Activated T-cell treated with anti-CD3 and anti-CD28 coated beads for 48 hours (primary cell): ENCODE data around the gene LOC101059915.
"Not testable (repeated sequence)": the region's sequence is repeated elsewhere in the genome, so short reads cannot be mapped to it uniquely, and the experiment has no call there.

Experiments used
- DNase-seq: peaks from one replicate; pipeline ENCODE4 v3.0.0-alpha.2; 2020; ENCODE audit warnings: low read depth

LOC101059915 gene

DNA sequence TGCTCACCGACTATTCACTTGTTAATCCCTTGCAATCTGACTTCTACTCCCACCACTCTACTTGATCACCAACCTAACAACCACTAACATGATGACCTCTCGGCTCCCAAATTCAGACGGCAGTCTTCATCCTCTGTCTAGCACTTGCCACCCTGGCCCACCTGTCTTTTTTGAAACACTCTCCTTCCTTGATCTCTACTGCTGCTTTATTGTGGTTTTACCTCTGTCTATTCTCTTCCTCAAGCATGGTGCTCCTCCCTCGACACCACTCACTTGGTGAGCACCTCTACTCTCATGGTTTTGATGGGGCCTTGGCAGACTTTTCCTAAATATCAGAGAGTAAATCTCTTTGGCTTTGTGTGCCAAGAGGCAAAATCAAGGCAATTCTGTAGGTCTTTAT lies 27.3 kb upstream of the LOC101059915 start:
- no peak for DNase-seq

DNA sequence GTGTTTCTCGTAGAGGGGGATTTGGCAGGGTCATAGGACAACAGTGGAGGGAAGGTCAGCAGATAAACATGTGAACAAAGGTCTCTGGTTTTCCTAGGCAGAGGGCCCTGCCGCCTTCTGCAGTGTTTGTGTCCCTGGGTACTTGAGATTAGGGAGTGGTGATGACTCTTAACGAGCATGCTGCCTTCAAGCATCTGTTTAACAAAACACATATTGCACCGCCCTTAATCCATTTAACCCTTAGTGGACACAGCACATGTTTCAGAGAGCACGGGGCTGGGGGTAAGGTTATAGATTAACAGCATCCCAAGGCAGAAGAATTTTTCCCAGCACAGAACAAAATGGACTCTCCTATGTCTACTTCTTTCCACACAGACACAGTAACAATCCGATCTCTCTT lies 22.9 kb upstream of the LOC101059915 start:
- DNase-seq, result not testable (repeated sequence)

DNA sequence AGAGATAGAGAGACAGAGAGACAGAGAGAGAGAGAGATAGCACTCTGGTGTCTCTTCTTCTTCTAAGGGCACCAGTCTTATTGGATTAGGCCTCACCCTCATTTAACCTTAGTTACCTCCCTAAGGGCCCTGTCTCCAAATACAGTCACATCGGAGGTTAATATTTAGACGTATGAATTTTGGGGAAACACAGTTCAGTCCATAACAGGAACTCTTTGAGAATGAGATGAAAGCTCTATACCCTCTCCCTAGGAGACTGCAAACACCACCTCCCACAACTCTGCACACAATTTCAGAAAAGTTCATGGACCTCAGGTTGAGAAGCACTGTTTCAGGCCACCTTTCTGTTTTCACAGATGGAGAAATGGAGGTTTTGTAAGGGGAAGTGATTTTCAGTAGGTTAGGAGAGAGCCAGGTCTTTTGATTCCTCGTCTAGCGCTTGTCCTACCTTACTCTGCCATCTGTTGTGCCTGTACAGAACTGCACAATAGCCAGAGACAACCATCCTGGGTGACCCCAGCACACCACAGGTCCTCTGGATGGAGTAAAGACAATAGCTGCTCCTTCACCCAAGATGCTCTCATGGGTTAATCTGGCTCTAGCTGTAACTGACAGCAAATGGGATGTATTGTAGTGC lies 16.9 kb upstream of the LOC101059915 start:
- no peak for DNase-seq

DNA sequence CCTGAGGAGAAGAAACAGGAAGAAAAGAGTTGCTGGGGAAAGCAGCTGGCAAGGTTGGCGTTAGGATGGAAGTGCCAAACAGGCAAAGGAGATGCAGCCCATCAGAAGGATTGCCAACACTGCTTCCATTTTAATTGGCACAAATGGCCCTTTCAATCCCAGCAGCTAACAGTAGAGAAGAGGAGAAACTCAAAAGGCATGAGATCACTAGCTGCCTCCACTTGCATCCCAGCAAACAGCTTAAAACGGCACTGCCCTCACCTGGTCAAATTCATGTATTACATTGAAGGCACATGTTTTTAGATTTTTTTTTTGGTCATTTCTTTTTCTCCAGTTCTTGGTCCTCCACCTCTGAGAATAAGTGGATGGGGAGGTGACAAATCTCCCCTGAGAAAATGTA lies 14.9 kb upstream of the LOC101059915 start:
- no peak for DNase-seq

DNA sequence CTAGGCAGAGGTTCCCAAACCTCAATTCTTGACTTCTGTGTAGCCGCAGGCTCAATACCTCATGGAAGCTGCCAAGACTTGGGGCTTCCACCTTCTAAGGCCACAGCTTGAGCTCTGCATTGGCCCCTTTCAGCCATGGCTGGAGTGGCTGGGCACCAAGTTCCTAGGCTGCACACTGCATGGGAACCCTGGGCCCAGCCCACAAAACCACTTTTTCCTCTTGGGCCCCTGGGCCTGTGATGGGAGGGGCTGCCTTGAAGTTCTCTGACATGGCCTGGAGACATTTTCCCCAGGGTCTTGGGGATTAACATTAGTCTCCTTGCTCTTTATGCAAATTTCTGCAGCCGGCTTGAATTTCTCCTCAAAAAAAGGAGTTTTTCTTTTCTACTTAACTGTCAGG lies 14.0 kb upstream of the LOC101059915 start:
- no peak for DNase-seq

DNA sequence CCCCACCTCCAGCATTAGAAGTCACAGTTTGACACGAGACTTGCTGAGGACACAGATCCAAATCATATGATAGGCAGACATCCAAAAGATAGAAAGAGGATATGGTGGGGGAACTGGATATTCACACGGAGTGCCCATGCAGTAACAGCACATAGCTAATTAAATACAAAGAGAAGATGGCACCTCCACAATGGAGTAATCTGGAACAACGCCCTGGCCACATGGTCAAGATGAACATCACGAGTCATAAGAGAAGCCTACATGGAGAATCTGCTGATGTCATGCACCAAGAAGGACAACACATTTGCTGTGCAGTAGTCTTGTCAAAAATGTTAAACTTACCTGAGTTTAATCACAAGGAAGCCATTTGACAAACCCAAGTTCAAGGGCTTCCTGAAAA lies 10.1 kb upstream of the LOC101059915 start:
- no peak for DNase-seq

DNA sequence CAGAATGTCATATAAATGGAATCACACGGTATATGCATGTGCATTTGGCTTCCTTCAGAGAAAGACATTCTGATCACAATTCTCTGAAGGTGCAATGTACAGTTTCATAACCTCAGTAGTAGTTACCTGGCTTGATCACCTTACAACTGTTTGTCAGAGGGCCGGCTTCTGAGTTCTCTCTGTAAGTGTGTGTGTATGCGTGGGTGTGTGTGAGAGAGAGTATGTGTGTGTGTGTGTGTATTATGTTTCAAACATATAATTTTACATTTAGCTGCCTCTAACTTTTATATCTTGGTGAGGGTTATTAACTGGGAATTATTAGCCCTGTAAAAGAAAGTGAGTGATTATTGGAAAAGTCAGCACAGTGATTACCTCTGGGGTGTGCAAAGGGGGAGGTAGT lies 8.0 kb upstream of the LOC101059915 start:
- DNase-seq, result no peak

DNA sequence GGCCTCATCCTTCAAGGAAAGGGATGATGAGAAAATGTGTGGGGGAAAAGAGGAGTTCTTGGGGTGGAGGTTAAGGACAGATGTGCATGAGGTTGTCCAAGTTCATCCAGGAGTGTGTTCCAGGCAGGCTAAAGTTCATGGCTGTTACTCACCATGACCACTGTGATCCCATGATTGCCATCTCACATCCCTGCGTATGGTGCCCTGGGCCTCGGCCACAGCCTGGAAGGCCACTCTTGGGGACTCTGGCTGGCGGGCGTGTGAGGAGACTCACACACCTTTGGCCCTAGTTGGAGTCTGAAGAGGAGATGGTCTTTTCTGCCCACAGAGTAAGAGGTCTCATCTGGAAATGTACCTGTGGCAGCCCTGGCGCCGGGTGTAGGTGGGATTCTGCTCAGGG lies 7.4 kb upstream of the LOC101059915 start:
- no peak for DNase-seq

DNA sequence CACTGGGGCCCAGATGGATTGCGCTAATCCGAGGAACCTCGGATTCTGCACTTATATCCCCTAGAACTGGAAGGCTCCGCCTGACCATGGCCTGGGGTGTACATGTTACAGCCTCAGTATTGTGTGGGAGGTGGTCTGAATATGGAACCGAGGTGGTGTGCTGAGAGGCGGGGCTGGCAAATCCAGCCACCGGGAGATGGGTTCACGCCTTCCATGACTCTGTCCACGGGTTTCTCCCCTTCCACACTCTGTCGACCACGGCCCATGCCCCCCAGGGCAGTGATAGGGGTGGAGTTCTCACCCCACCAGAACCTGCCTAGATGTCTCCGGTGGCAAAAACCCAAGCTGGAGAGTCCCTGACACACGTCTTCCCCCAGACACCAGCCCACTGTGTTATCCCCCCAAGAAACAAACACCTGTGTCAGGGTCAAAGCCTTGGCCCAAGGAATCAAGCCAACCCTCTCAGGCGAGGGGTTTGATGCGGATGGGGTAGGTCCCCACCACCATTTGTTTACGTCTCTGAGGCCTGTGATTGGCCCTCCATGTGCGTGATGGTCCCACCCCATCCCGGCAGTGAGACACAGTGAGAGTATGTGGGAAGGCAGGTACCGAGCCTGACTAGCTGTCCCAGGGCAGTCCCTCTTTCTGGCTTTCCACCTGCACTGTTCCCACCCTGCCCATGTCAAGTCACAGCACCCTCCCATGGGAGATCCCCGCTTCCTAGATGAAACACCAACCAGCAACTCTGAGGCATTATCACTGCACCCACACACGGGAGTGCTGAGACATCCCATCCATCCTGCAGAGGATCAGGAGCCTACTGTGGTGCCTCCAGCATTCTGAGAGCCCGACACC lies 6.6 kb upstream of the LOC101059915 start:
- no peak for DNase-seq

DNA sequence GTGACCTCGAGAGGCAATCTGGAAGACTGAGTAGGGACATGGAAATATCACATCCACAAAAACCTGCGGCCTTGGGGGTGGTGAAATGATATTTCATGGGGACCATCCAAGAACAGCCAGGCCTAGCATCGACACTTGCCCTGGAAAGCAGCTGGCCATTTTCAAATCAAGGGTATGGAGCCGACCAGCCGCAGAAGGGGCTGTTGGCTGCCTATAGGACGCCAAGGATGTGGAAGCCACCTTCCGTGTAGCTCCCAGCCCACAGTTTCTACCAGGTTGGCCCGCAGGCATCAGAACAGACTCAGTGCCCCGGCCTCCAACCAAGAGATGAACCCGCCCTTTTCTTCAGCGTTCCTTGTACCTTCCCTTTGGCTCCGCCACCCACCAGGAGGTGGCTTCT lies 5.4 kb upstream of the LOC101059915 start:
- DNase-seq, result no peak

DNA sequence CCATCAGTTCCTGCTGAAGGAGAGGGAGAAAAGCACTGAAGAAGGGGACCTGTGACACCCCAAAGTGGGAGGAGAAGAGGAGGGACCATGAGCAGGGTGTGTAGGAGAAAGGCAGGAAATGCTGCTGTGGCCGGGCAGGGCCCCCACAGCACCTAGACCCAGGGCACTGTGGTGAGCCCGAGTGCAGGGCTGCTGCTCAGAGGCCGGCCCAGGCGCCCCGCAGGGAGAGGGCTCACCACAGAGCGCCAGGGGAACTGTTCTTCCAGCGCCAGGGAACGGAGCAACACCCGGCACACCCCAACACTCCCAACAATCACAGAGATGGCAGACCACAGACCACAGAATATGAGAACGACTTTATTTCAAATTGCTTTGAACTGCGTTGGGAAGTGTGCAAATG lies 4.7 kb upstream of the LOC101059915 start:
- DNase-seq, result not testable (repeated sequence)

DNA sequence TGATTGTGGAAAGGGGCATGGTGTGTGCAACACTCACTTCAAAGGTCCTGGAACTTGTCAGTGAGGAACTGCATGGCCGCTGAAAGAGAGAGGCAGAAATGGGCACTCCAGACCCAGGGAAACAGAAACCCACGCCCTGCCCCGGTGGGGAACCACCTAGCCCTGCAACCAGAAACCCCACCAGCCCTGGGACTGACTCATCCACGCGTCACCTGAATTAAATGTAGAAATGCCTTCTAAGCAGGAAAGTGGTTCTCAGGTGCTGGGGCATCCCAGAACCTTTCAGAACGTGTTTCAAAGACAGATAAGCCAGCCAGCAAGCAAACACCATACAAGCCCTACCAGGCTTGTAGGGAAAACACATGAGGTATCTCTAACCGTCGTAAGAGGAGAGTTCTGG lies 4.1 kb upstream of the LOC101059915 start:
- peak; percentile 49 for DNase-seq

DNA sequence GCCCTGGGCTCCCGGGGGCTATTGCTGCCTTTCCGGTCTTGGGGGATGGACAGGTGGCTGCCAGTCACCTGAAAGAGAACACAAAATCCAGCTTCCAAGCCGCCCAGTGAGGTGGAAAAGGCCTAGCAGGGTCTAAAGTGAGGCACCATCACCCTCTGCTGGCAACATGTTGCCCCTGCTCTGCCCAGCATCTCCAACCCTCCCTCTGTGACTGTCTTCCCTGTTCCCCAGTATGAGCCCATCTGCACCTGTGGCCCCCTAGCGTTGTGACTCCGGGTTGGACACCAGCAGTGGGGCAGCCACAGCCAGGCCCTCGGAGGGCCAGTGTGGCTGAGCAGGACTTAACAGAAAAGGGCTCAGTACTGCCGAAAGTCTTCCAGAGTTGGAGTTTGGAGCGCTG lies 3.1 kb upstream of the LOC101059915 start:
- DNase-seq, result not testable (repeated sequence)

DNA sequence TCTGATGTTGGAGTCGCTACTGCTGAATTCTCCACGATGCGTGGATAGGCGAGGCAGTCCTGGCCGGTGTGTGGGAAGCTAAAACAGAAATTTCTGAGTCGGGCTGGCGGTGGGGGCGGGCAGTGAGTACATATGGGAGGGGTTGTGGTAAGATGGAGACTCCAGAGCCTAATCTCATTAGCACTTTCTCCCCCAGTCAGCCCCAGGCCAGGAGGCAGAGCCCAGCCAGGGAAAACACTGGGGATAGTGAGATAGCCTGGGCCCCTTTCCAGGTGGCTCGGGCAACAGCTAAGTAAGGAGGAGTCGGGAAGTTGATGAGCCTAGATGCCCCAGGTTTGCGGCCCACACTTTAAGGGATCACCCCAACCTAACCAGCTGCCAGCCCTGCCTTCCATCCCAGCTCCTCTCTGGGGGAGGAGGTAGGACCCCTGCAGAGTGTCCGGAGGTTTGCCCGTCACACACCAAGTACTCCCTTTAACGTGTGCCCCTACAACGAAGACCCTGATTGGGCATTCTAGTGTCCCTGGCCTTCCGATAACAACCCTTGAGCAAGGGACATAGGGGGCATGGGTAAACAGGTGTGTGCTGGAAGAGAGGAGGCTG lies 2.4 kb upstream of the LOC101059915 start:
- no peak for DNase-seq

DNA sequence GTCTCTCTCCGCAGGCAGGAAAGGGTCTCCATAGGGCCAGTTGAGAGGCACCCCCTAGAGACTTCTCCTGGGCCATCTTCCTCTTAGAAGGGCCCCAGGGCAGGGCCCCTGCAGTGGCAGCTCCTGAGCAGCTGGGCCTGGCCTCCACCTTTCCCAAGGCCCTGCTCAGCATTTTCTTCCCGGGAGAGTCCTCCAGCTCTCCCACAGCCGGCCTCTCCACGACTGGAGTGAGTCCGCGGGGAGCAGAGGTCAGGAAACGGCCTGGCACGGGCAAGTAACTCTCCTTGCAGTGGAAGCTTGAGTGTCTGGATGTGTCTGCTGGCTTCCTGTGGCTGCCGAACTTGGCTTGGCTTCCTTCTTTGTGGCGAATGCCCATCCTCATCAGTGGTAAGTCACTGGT lies 1.6 kb upstream of the LOC101059915 start:
- no peak for DNase-seq

DNA sequence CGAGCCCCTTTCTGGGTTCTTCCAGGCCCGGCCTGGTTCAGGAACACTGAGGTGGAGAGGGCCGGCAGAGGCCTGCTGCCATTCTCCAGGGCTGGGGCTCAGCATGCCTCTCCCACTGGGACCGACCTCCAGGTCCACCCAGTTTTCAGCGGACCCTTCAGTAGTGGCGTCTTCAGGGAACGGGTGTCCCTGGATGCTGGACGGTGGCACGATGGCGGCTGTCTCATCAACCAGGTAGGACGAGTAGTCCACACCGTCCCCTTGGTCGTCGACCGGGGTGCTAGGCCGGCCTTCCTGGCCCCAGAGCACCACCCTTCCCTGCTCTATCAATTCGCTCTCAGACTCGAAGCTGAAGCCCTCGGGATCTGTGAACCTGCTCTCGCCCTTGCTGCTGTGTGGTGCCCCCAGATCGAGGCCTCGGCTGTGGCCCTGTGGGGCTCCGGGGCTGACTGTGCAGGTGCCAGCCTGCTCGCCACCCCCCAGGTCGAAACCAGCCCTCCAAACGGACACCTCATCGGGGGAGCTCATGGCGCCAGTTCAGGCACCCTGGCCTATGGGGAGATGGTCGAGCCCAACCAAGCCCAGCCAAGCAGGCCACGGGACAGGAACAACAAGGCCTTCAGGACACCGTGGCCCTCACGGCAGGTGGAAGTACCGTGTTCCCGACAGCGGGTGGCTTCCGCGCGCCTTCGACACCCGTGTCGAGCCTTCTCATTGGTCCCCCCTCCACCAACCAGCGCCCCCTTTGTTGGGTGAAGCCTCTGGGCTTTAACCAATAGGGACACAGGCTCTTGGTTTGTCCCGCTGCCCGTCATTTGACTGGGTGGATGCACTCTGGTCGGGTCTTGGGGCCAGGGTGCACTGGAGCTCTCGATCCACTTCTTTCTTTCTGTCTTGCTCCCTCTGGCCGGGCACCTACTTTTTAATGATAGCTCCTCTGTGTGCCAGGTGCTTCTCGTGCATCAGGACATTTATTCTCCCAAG lies 814 bp upstream of the LOC101059915 start:
- no peak for DNase-seq

DNA sequence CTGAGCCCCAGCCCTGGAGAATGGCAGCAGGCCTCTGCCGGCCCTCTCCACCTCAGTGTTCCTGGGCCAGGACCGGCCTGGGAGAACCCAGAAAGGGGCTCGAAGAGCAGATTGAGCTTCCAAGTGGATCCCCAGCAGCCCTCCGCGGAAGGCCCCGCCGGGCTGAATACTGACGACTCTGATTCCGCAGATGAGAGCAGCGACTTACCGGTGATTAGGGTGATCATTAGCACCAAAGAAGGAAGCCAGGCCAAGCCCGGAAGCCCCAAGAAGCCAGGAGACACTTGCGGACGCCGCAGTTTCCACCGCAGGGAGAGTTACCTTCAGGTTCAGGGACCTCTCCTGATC lies 876 bp downstream of the LOC101059915 start:
- no peak for DNase-seq

DNA sequence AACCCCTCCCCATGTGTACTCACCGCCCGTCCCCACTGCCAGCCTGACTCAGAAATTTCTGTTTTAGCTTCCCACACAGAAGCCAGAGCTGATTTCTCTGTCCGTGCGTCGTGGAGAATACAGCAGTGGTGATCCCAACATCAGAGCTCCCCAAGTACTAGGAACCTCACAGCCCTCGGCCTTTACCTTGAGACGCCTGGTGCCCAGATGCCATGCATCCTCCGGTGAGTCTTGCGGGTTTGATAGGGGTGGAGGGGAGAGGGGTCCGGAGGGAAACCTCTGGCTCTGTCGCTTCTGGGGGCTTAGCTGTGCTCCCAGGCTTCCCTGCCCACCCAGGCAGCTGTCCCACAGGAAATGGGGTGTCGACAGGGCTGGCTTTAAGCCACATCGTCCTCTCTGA lies 2.1 kb downstream of the LOC101059915 start:
- DNase-seq, result no peak

DNA sequence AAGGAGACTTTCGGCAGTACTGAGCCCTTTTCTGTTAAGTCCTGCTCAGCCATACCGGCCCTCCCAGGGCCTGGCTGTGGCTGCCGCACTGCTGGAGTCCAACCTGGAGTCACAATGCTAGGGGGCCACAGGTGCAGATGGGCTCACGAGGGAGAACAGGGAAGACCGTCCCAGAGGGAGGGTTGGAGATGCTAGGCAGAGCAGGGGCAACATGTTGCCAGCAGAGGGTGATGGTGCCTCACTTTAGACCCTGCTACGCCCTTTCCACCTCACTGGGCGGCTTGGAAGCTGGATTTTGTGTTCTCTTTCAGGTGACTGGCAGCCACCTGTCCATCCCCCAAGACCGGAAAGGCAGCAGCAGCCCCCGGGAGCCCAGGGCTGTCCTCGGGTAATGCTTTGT lies 2.6 kb downstream of the LOC101059915 start:
- DNase-seq, result not testable (repeated sequence)

DNA sequence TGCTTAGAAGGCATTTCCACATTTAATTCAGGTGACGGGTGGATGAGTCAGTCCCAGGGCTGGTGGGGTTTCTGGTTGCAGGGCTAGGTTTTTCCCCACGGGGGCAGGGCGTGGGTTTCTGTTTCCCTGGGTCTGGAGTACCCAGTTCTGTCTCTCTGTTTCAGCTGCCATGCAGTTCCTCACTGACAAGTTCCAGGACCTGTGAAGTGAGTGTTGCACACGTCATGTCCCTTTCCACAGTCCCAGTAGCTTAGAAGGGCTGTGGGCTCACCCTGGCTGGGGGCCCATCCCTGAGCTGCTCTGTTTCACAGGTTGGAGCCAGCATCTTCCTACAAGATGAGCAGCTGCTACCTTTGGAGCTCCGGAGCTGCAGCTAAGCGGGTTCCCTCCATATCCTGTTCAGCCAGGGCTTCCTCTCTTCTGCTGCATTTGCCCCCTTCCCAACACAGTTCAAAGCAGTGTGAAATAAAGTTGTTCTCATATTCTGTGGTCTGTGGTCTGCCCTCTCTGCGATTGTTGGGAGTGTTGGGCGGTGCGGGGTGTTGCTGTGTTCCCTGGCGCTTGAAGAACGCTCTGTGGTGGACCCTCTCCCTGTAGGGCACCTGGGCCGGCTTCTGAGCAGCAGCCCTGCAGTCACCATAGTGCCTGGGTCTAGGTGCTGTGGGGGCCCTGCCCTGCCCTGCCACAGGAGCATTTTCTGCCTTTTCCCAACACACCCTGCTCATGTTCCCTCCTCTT lies 3.9 kb downstream of the LOC101059915 start:
- DNase-seq, result peak; percentile 63

DNA sequence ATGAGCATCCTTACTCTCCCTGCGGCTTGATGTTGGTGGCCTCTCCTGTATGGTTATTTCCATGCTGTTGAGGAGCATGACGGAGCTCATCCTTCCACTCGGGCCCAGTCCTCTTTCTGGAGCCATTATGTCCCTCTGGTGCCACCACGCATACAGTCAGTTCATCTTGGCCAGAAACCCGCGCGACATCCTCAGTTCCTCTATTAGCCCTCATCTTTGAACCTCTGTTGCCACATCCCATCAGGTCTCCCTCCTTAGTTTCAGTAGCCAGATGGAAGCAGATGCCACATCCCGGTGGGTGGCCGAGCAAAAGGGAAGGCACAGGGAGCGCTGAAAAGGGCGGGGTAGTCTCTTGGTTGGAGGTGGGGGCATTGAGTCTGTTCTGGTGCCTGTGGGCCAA lies 4.6 kb downstream of the LOC101059915 start:
- no peak for DNase-seq
